Measurements from ENCODE around the gene C7orf25. TPM values are rescaled to one million over a fixed set of nuclear protein-coding genes. Genes with fewer than 3 reads are reported as not detected.
"Not testable (repeated sequence)": the region's sequence is repeated elsewhere in the genome, so short reads cannot be mapped to it uniquely, and the experiment has no call there.

C7orf25 gene
- total RNA-seq, 2 donors from 2014 or later, result 3.6 to 4.2 TPM

GRCh38 chr7:42886893-42887505, 24.9 kb downstream of the C7orf25 start:
- intact Hi-C loops (cut with DNase I), result no loop called here
- ATAC-seq, result no peak

GRCh38 chr7:42886129-42886528, 25.7 kb downstream of the C7orf25 start:
- intact Hi-C loops (cut with DNase I), result no loop called here
- no peak for DNase-seq

More at GRCh38 chr7:42886893-42887505, 24.9 kb downstream of the C7orf25 start:
- no peak for DNase-seq

GRCh38 chr7:42885183-42885582, 26.7 kb downstream of the C7orf25 start:
- ATAC-seq; intact Hi-C loops (cut with DNase I); DNase-seq: not testable (repeated sequence)

More at GRCh38 chr7:42886129-42886528, 25.7 kb downstream of the C7orf25 start:
- ATAC-seq, result no peak

- no peak for ATAC-seq
- intact Hi-C loops (cut with DNase I), result no loop called here
These were observed 27.9 kb downstream of the C7orf25 start for GRCh38 chr7:42883950-42884349.

GRCh38 chr7:42880392-42880791, 31.5 kb downstream of the C7orf25 start:
- ATAC-seq (no peak), DNase-seq (no peak)
- intact Hi-C loops (cut with DNase I), result no loop called here

More at GRCh38 chr7:42883950-42884349, 27.9 kb downstream of the C7orf25 start:
- no peak for DNase-seq

GRCh38 chr7:42878303-42878702, 33.6 kb downstream of the C7orf25 start:
- DNase-seq, result no peak
- no peak for ATAC-seq
- intact Hi-C loops (cut with DNase I), result loop anchor here in 1 of 2 donors (5.0 kb wide), 1 partner anchor 936 kb away; no protein-coding TSS in a partner anchor

GRCh38 chr7:42877862-42878261, 34.0 kb downstream of the C7orf25 start:
- intact Hi-C loops (cut with DNase I), result loop anchor here in 1 of 2 donors (5.0 kb wide), 1 partner anchor 936 kb away; no protein-coding TSS in a partner anchor
- no peak for DNase-seq
- ATAC-seq, result no peak

- ATAC-seq, result peak; percentile 44 to 63
- intact Hi-C loops (cut with DNase I), result loop anchor here in 1 of 2 donors (5.0 kb wide), 1 partner anchor 934 kb away; no protein-coding TSS in a partner anchor
- no peak for DNase-seq
These were observed 35.4 kb downstream of the C7orf25 start for GRCh38 chr7:42876182-42877068.

GRCh38 chr7:42869131-42870020, 42.5 kb downstream of the C7orf25 start:
- intact Hi-C loops (cut with DNase I), result no loop called here
- ATAC-seq (no peak), DNase-seq (no peak)

- no peak for ATAC-seq
- DNase-seq, result no peak
These were observed 43.4 kb downstream of the C7orf25 start for GRCh38 chr7:42868480-42868879.

More at GRCh38 chr7:42868480-42868879, 43.4 kb downstream of the C7orf25 start:
- intact Hi-C loops (cut with DNase I), result no loop called here

Other genes starting within 250 kb of the C7orf25 start
- 10 to 100 TPM; 70.0 to 82.2 TPM for gene PSMA2, start 20.1 kb upstream of the C7orf25 start, total RNA-seq
- 10 to 100 TPM; 45.2 to 50.2 TPM for gene MRPL32, start 20.3 kb upstream of the C7orf25 start, total RNA-seq
- not detected for gene HECW1, start 200.6 kb upstream of the C7orf25 start, total RNA-seq